NB4 (cell line): ENCODE measurements around the gene RBMS1.

Experiments used
- DNase-seq: peaks from one replicate; pipeline ENCODE4 v3.0.0; 2010; ENCODE audit warnings: low read depth
- H3K4me3 ChIP-seq: one replicate; pipeline ENCODE4 v1.5.1; 2011; ENCODE audit warnings: mild to moderate bottlenecking, low read depth, low read length, moderate library complexity
- MYC ChIP-seq: IDR thresholded peaks from 2 replicates; pipeline ENCODE4 v1.6.1; 2011; ENCODE audit warnings: low read depth, low read length
- POLR2A ChIP-seq: IDR thresholded peaks from 2 replicates; pipeline ENCODE4 v1.6.1; 2011; ENCODE audit warnings: mild to moderate bottlenecking; ENCODE audit not compliant: insufficient read length; ENCODE audit errors: extremely low read depth
- TF ChIP-seq, protein P1 (sequence below): IDR thresholded peaks from 2 replicates; pipeline ENCODE4 v1.6.1; 2011; ENCODE audit warnings: low read depth, low read length
- TF ChIP-seq, protein P2 (sequence below): IDR thresholded peaks from one replicate; pipeline ENCODE4 v1.5.1; 2012; ENCODE audit warnings: low read depth, low read length

RBMS1 gene

GRCh38 chr2:160433466-160434140, 60.0 kb downstream of the RBMS1 start:
- no peak overlapping the region for H3K4me3 ChIP-seq
- DNase-seq = peak; percentile 58
- TF ChIP-seq, protein P1, sequence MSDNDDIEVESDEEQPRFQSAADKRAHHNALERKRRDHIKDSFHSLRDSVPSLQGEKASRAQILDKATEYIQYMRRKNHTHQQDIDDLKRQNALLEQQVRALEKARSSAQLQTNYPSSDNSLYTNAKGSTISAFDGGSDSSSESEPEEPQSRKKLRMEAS = no peak
- no peak for TF ChIP-seq POLR2A
- TF ChIP-seq, protein P2, sequence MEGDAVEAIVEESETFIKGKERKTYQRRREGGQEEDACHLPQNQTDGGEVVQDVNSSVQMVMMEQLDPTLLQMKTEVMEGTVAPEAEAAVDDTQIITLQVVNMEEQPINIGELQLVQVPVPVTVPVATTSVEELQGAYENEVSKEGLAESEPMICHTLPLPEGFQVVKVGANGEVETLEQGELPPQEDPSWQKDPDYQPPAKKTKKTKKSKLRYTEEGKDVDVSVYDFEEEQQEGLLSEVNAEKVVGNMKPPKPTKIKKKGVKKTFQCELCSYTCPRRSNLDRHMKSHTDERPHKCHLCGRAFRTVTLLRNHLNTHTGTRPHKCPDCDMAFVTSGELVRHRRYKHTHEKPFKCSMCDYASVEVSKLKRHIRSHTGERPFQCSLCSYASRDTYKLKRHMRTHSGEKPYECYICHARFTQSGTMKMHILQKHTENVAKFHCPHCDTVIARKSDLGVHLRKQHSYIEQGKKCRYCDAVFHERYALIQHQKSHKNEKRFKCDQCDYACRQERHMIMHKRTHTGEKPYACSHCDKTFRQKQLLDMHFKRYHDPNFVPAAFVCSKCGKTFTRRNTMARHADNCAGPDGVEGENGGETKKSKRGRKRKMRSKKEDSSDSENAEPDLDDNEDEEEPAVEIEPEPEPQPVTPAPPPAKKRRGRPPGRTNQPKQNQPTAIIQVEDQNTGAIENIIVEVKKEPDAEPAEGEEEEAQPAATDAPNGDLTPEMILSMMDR = no peak
- no peak for TF ChIP-seq MYC

DNA sequence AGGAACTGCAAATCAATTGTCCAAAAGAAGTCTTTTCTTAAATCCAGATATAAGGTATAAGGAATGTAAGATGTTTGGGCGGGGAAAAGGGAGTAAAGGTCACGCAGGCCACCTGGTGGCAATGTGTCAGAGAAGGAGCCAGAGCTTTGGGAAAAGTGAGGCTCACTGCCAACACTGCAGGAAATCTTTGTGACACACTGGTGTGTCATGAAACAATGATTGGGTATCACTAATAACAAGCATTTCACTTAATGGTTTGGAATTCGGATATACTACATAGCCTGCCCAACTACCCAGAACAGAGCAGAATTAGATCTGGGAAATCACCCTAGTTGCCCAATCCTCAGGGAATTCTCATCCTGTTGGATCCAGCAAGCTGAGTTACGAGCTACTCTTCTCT, 61.0 kb downstream of the RBMS1 start:
- no peak for DNase-seq
- TF ChIP-seq, protein P2 = no peak
- no peak for TF ChIP-seq POLR2A
- TF ChIP-seq MYC = no peak
- TF ChIP-seq, protein P1 = no peak
- H3K4me3 ChIP-seq = no peak overlapping the region

DNA sequence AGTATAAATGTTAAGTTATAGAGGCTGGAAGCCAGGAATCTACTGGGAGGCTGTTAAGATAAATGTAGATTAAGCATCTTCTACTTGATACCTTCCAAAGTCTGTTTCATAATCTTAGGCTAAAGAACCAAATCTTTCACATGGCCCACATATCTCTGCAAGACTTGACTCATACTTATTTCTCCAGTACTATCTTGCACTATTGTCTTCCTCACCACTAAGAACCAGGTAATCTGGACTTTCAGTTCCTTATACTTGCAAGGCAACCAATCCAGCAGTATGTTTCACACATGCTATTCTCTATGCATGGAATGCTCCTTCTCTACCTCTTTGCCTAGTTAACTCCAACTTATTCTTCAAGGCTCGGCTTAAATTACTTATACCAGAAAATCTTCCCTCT, 62.2 kb downstream of the RBMS1 start:
- TF ChIP-seq, protein P1 = no peak
- TF ChIP-seq POLR2A (no peak), MYC (no peak)
- TF ChIP-seq, protein P2 = no peak
- H3K4me3 ChIP-seq = no peak overlapping the region
- DNase-seq = peak; percentile 76

DNA sequence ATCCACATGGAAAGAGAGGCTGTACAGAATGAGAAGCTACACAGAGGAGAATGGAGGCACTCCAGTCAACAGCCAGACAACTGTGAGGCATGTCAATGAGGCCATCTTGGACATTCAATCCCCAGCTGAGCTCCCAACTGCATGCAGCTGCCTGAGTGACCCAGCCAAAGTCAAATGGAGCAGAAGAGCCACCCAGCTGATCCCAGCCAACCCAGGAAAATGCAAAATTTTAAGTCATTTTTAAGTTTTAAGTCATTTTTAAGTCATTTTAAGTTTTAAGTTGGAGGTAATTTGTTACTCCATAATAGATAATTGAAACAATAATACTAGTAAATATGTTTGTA, 63.6 kb downstream of the RBMS1 start:
- TF ChIP-seq MYC = no peak
- TF ChIP-seq, protein P1 = no peak
- TF ChIP-seq, protein P2 = no peak
- no peak for TF ChIP-seq POLR2A
- no peak overlapping the region for H3K4me3 ChIP-seq
- DNase-seq = no peak

DNA sequence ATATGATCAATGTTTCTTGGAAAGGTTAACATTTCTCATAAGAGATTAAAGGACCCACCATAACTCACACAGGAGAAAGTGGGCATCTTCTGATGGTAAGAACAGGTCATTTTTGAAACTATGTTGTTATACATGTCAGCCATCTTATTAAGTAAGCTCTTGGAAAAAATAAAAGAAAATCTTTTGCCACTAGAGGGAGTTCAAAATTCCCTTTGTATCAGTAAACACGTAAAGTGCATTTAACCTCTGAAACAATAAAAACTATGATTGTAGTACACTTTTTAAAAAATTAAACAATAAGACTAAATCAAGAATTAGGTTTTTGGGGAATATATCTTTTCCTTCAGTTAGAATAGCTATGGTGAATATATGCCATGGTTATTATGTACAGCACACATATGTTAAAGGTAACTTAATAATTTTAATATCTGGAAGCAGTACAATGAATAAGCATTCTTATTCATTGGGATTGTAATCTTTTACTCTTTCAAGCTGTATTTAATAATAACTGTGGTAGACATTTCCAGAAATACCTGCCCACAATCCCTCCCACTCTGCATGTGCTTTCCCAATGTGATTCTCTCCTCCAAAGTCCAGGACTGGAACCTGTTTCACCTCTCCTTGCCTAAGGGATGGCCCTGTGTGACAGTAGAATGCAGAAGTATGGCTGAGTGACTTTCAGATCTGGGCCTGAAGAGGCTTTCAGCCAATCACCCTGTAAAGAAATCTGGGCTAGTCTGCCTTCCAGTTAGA, 64.2 kb downstream of the RBMS1 start:
- DNase-seq = peak; percentile 83
- H3K4me3 ChIP-seq = no peak overlapping the region
- TF ChIP-seq, protein P2 = peak; percentile 7
- TF ChIP-seq MYC = no peak
- TF ChIP-seq, protein P1 = no peak
